HepG2 (cell line): ENCODE results near the gene PLEKHA5. TPM values are rescaled to one million over a fixed set of nuclear protein-coding genes. Genes with fewer than 3 reads are reported as not detected.

Experiments
- ATAC-seq: fragments of 200-7000 bp; cut with Tn5 transposase; 3 replicates; pipeline ENCODE4 v1.9.1; 2020; ENCODE audit warnings: mild to moderate bottlenecking, moderate library complexity
- BruUV-seq: library from RNA; stranded (reverse); fragments of 400-500 nt; replicated peaks from 2 replicates; lab custom pipeline; 2021; lab: Mats Ljungman, UMichigan
- CTCF ChIA-PET: fragments of 300-600 bp; formaldehyde crosslinking; extraction: SDS; loops from one replicate; lab custom pipeline; 2021; ENCODE audit warnings: low total read pairs, inconsistent platforms, low intra/inter-chr PET ratio; lab: Yijun Ruan, JAX
- POLR2A ChIA-PET: fragments of 350-600 bp; sonication (Branson Sonifier 250); formaldehyde crosslinking; loops from one replicate; lab custom pipeline; 2020; ENCODE audit warnings: antibody characterized with exemption, inconsistent platforms; lab: Yijun Ruan, JAX
- DNase-seq: peaks from one replicate; pipeline ENCODE4 v3.0.0-alpha.2; 2015; ENCODE audit warnings: low spot score
- FAIRE-seq: peaks from 3 replicates; lab custom pipeline; 2011; peaks lifted over from hg19 to GRCh38; lab: Jason Lieb, UNC
- H2AFZ ChIP-seq: one replicate; pipeline ENCODE4 v1.6.1; 2011; ENCODE audit warnings: low read length, inconsistent platforms
- H3K27ac ChIP-seq: fragments of 300-600 bp; 3 replicates; pipeline ENCODE4 v1.8.0; 2011; ENCODE audit warnings: mixed run types, mild to moderate bottlenecking, mixed read lengths, low read length, inconsistent platforms; ENCODE audit not compliant: insufficient read depth; ENCODE audit errors: extremely low read length
- H3K27me3 ChIP-seq, 2 experiments: fragments of 200-600 bp in 1 of 2; 2 replicates in 1 of 2; 3 replicates in 1 of 2; pipeline versions ENCODE4 v1.6.0 to v1.8.0; 2011; ENCODE audit warnings: low read length in 2 of 2, mild to moderate bottlenecking in 2 of 2, moderate library complexity in 2 of 2, inconsistent platforms in 1 of 2; ENCODE audit not compliant: insufficient read depth in 2 of 2, control insufficient read depth in 1 of 2
- H3K36me3 ChIP-seq, 2 experiments: fragments of 200-600 bp in 1 of 2; replicated peaks in 1 of 2; 2 replicates in 1 of 2; 3 replicates in 1 of 2; pipeline versions ENCODE4 v1.5.1 to v1.8.0; 2011; ENCODE audit warnings: low read length in 2 of 2, inconsistent platforms in 1 of 2; ENCODE audit not compliant: insufficient read depth in 2 of 2, control insufficient read depth in 1 of 2
- H3K4me1 ChIP-seq: 2 replicates; pipeline ENCODE4 v1.5.1; 2012; ENCODE audit warnings: low read length, inconsistent platforms; ENCODE audit not compliant: insufficient read depth
- H3K4me2 ChIP-seq: 2 replicates; pipeline ENCODE4 v1.6.0; 2011; ENCODE audit warnings: low read depth, low read length, inconsistent platforms
- H3K4me3 ChIP-seq, 3 experiments: fragments of 200-600 bp in 1 of 3; sonication (generic), shearing (Covaris generic) in 1 of 3; replicated peaks in 1 of 3; 2 replicates each; pipeline ENCODE4 v1.5.1; 2011 to 2016; ENCODE audit warnings: low read length in 3 of 3, inconsistent platforms in 2 of 3, low read depth in 2 of 3, mild to moderate bottlenecking in 2 of 3, control low read depth in 1 of 3, mixed read lengths in 1 of 3; ENCODE audit not compliant: insufficient read depth in 1 of 3
- H3K79me2 ChIP-seq: one replicate; pipeline ENCODE4 v1.6.1; 2011; ENCODE audit warnings: low read length, inconsistent platforms; ENCODE audit not compliant: insufficient read depth
- H3K9ac ChIP-seq: 2 replicates; pipeline ENCODE4 v1.6.0; 2011; ENCODE audit warnings: mild to moderate bottlenecking, low read depth, low read length, inconsistent platforms; ENCODE audit not compliant: insufficient read depth
- H3K9me3 ChIP-seq: 2 replicates; pipeline ENCODE4 v1.5.1; 2012; ENCODE audit warnings: mild to moderate bottlenecking, low read length
- H4K20me1 ChIP-seq: 2 replicates; pipeline ENCODE4 v1.6.0; 2011; ENCODE audit warnings: inconsistent platforms, mild to moderate bottlenecking, low read length, moderate library complexity; ENCODE audit not compliant: insufficient read depth
- KMT2A ChIP-seq: sonication (generic); formaldehyde crosslinking; IDR thresholded peaks from 2 replicates; pipeline ENCODE4 v1.4.0; 2020; ENCODE audit warnings: missing genetic modification reagents
- MEIS1 ChIP-seq: sonication (generic); formaldehyde crosslinking; IDR thresholded peaks from 2 replicates; pipeline ENCODE4 v1.9.0; 2021; ENCODE audit warnings: mild to moderate bottlenecking, missing genetic modification reagents, moderate library complexity, borderline replicate concordance
- TEAD3 ChIP-seq: optimal IDR thresholded peaks from 2 replicates; pipeline ENCODE3; 2016; ENCODE audit warnings: borderline replicate concordance
- ZBTB40 ChIP-seq, 2 experiments: fragments of 450-650 bp in 1 of 2; sonication (generic) in 1 of 2; formaldehyde crosslinking in 1 of 2; IDR thresholded peaks; 2 replicates each; pipeline versions ENCODE4 v1.6.1 to v1.8.0; 2016 to 2022; ENCODE audit warnings: antibody characterized with exemption in 1 of 2, mild to moderate bottlenecking in 1 of 2, missing genetic modification reagents in 1 of 2
- WGBS: methylation state at CpG from one replicate; pipeline ENCODE4 v1.1.6; 2017; ENCODE audit warnings: low lambda C conversion rate; 5-methylcytosine and 5-hydroxymethylcytosine counted together
- in situ Hi-C: cut with HindIII; loops from 2 replicates; pipeline ENCODE4 v1.10.0; 2017; ENCODE audit warnings: low pct_unique_long_range_greater_than_20kb; ENCODE audit not compliant: extremely low pct_ligation_motif_present
- intact Hi-C: fragments of 100-400 bp; cut with micrococcal nuclease; formaldehyde crosslinking; loops from one replicate; pipeline ENCODE4 v1.10.0; 2022; ENCODE audit not compliant: unreplicated experiment
- polyA plus RNA-seq, 8 experiments: library from polyadenylated mRNA; depleted of rRNA in 3 of 8; stranded (reverse) in 7 of 8; unstranded in 1 of 8; fragments of >200 nt; fragmentation: Illumina TruSeq in 4 of 8; extraction: Trizol in 4 of 8; gene quantifications; 2 replicates each; pipeline versions ENCODE4 v1.2.1 to v1.2.3, GENCODE V29; 2011 to 2016; ENCODE audit warnings: low read depth in 4 of 8, missing spikeins in 1 of 8, mixed read lengths in 1 of 8; ENCODE audit not compliant: insufficient read depth in 1 of 8
- total RNA-seq, 5 experiments: library from RNA; depleted of rRNA; stranded (reverse); fragments of >200 nt; fragmentation: Illumina TruSeq; extraction: Trizol; gene quantifications; 2 replicates each; pipeline ENCODE4 v1.2.3, GENCODE V29; 2016; ENCODE audit warnings: low read depth in 1 of 5

PLEKHA5 gene
- total and polyA plus RNA-seq, 2 of the 13 experiments (the other 11 are each of a cell fraction or from before 2014, with no cell fraction given), result 4.2 to 15.4 TPM

GRCh38 chr12:19227190-19227879 lies 97.8 kb downstream of the PLEKHA5 start:
- no peak for FAIRE-seq
- 23% methylated on average over 2 of the region's 2 CpGs for WGBS
- intact Hi-C loops, result no loop called here
- BruUV-seq, result no TSS peak
- in situ Hi-C loops, result no loop called here
- no peak for DNase-seq
- no peak overlapping the region for H3K9ac ChIP-seq
- no peaks in the 10 kb centered on the region for H3K36me3 ChIP-seq
- peak; percentile 84 for ATAC-seq
- no peak overlapping the region for H3K4me2 ChIP-seq
- peaks cover 16% of the 10 kb centered on the region for H3K4me1 ChIP-seq
- no peaks in the 10 kb centered on the region for H4K20me1 ChIP-seq
- no peaks in the 10 kb centered on the region for H3K9me3 ChIP-seq
- TF ChIP-seq KMT2A (CRISPR knock-in tag) (no peak), TEAD3 (CRISPR knock-in tag) (peak; percentile 12), ZBTB40 (IDR thresholded peaks at IDR 0.05) (peak; percentile 48), ZBTB40 (CRISPR knock-in tag; IDR thresholded peaks at IDR 0.05) (peak; percentile 84; the same call in 1 of the 2 replicates), MEIS1 (no peak)
- H3K4me3 ChIP-seq, result no peak overlapping the region
- H3K27ac ChIP-seq, result no peak overlapping the region
- no peak overlapping the region for H2AFZ ChIP-seq
- ChIA-PET CTCF (no interaction called here), POLR2A (no interaction called here)
- H3K27me3 ChIP-seq, result no peaks in the 10 kb centered on the region
- H3K79me2 ChIP-seq, result peaks cover 2% of the 10 kb centered on the region
